ENCODE data around the gene USP16. TPM values are rescaled to one million over a fixed set of nuclear protein-coding genes. Genes with fewer than 3 reads are reported as not detected.

USP16 gene
- total and polyA plus RNA-seq, 7 experiments from 2014 or later: 17.9 to 84.3 (median 54.3) TPM

DNA sequence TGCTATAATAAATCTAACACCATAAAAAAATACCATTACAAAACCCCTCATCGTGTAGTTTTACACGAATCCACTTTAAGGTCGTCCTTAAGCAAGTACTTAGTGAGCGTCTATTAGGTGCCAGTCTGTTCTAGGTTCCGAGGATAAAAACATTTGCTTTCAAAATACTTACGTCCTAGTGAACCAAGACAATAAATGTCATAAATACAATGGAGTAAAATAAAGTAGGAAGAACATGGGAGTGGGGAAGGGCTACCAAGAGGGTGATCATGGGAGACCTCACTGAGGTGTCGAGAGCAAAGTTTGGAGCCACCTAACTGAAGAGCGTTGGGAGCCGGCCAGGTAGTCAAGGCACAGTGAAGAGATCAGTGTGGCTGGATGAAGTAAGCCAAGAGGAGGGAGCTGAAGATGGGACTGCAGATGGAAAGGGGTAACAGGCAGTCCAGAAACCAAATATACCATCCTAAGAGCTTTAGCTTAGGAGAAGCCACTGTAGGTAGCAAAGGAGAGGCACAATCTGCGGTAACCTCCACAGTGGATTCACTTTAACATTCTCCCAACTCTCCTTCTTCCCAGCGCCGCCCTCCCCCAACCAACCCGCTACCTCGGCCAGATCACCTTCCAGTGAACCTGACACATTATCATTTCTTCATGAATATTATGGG is 32.5 kb upstream of the USP16 start:
- CTCF ChIA-PET: interaction anchor here (0.5 to 0.6 kb wide), 2 partner anchors 356 to 388 kb away, joined by 3 read pairs; no protein-coding TSS in a partner anchor
- Mint-ChIP-seq H3K27ac (peak overlapping the region; percentile 94 to 99 (median 98)), H3K4me3 (peak overlapping the region; percentile 89 to 99 (median 94)), H3K4me1 (peaks cover 27 to 64% (median 47%) of the 10 kb centered on the region in 7 donors), H3K36me3 (peaks cover 0 to 8% (median 5%) of the 10 kb centered on the region in 5 donors), H3K9me3 (no peaks in the 10 kb centered on the region), H3K27me3 (no peaks in the 10 kb centered on the region)
- peaks cover 11 to 23% of the 10 kb centered on the region in 2 donors for H3K4me1 ChIP-seq (ENCODE audit: control insufficient read depth in 2 of 2, insufficient read depth in 2 of 2, low read length in 2 of 2)
- POLR2A ChIA-PET: interaction anchor here (0.7 to 3.6 kb wide), 12 partner anchors 7 to 107 kb away, joined by 4 to 97 read pairs (median 8); partner anchors contain the start of genes CCT8, RWDD2B and USP16
- peak overlapping the region; percentile 87 for H3K27ac ChIP-seq (ENCODE audit: low read depth, low read length)
- peak overlapping the region; percentile 86 for H3K4me3 ChIP-seq (ENCODE audit: low read length)
- H3K27me3 ChIP-seq (ENCODE audit: control insufficient read depth in 2 of 2, insufficient read depth in 2 of 2, low read length in 2 of 2): no peaks in the 10 kb centered on the region
- no peaks in the 10 kb centered on the region for H3K9me3 ChIP-seq (ENCODE audit: control insufficient read depth in 2 of 3, low read length in 3 of 3)
- peaks cover 0 to 6% (median 0%) of the 10 kb centered on the region in 3 experiments for H3K36me3 ChIP-seq (ENCODE audit: control insufficient read depth in 2 of 3, insufficient read depth in 3 of 3, low read length in 3 of 3)
- intact Hi-C loops (cut with micrococcal nuclease): loop anchor here (1.0 to 10.0 kb wide), 8 partner anchors 27 to 383 kb away; partner anchors contain the start of genes BACH1 (in 2 of the 2), CCT8 (in 2 of the 2), RWDD2B (in 1 of the 2) and USP16 (in 1 of the 2)
- DNase-seq (no peak), ATAC-seq (no peak)

GRCh38 chr21:28992526-28993292 is 31.8 kb upstream of the USP16 start, which contains the start of gene LTN1:
Gene LTN1 (minus strand): TSS chr21:28992877. CDS start chr21:28992805, 72 bp downstream.
- peaks cover 0 to 9% (median 5%) of the 10 kb centered on the region in 5 donors for H3K36me3 Mint-ChIP-seq
- H3K27ac ChIP-seq (ENCODE audit: low read depth, low read length): peak within 1 kb of the TSS; percentile 87
- ChIA-PET POLR2A (interaction anchor here (0.5 to 3.6 kb wide), 18 partner anchors 8 to 457 kb away, joined by 3 to 97 read pairs (median 6); partner anchors contain the start of genes CCT8, RWDD2B and USP16), CTCF (no interaction called here)
- H3K27ac Mint-ChIP-seq: peak within 1 kb of the TSS; percentile 94 to 99 (median 98)
- H3K27me3 Mint-ChIP-seq: no peaks in the 10 kb centered on the region
- ATAC-seq (peak; percentile 98), DNase-seq (peak; percentile 91 to 99 (median 98))
- no peaks in the 10 kb centered on the region for H3K9me3 Mint-ChIP-seq
- H3K9me3 ChIP-seq (ENCODE audit: control insufficient read depth in 2 of 3, low read length in 3 of 3): no peaks in the 10 kb centered on the region
- no peaks in the 10 kb centered on the region for H3K27me3 ChIP-seq (ENCODE audit: control insufficient read depth in 2 of 2, insufficient read depth in 2 of 2, low read length in 2 of 2)
- peaks cover 0 to 6% (median 0%) of the 10 kb centered on the region in 3 experiments for H3K36me3 ChIP-seq (ENCODE audit: control insufficient read depth in 2 of 3, insufficient read depth in 3 of 3, low read length in 3 of 3)
- intact Hi-C loops (cut with micrococcal nuclease): loop anchor here (1.0 to 10.0 kb wide), 9 partner anchors 10 to 382 kb away; partner anchors contain the start of genes BACH1 (in 2 of the 2), CCT8 (in 2 of the 2), USP16 (in 2 of the 2) and RWDD2B (in 1 of the 2)
- H3K4me3 Mint-ChIP-seq: peak within 1 kb of the TSS; percentile 89 to 99 (median 94)
- H3K4me1 Mint-ChIP-seq: peaks cover 26 to 58% (median 42%) of the 10 kb centered on the region in 7 donors
- H3K4me1 ChIP-seq (ENCODE audit: control insufficient read depth in 2 of 2, insufficient read depth in 2 of 2, low read length in 2 of 2): peaks cover 11 to 23% of the 10 kb centered on the region in 2 donors
- peak within 1 kb of the TSS; percentile 86 for H3K4me3 ChIP-seq (ENCODE audit: low read length)

GRCh38 chr21:28993293-28993629 is 31.2 kb upstream of the USP16 start:
- Mint-ChIP-seq H3K27ac (peak overlapping the region; percentile 94 to 99 (median 98)), H3K9me3 (no peaks in the 10 kb centered on the region), H3K36me3 (peaks cover 0 to 10% (median 4%) of the 10 kb centered on the region in 5 donors), H3K4me3 (peak overlapping the region; percentile 89 to 99 (median 94)), H3K27me3 (no peaks in the 10 kb centered on the region), H3K4me1 (peaks cover 26 to 52% (median 38%) of the 10 kb centered on the region in 7 donors)
- H3K4me1 ChIP-seq (ENCODE audit: control insufficient read depth in 2 of 2, insufficient read depth in 2 of 2, low read length in 2 of 2): peaks cover 11 to 23% of the 10 kb centered on the region in 2 donors
- H3K27me3 ChIP-seq (ENCODE audit: control insufficient read depth in 2 of 2, insufficient read depth in 2 of 2, low read length in 2 of 2): no peaks in the 10 kb centered on the region
- intact Hi-C loops (cut with micrococcal nuclease): loop anchor here (1.0 to 10.0 kb wide), 6 partner anchors 9 to 382 kb away; partner anchors contain the start of genes BACH1 (in 2 of the 2) and USP16 (in 1 of the 2)
- H3K27ac ChIP-seq (ENCODE audit: low read depth, low read length): peak overlapping the region; percentile 87
- POLR2A ChIA-PET: interaction anchor here (0.5 to 3.6 kb wide), 15 partner anchors 9 to 456 kb away, joined by 3 to 97 read pairs (median 7); partner anchors contain the start of genes CCT8, RWDD2B and USP16
- H3K9me3 ChIP-seq (ENCODE audit: control insufficient read depth in 2 of 3, low read length in 3 of 3): no peaks in the 10 kb centered on the region
- H3K36me3 ChIP-seq (ENCODE audit: control insufficient read depth in 2 of 3, insufficient read depth in 3 of 3, low read length in 3 of 3): peaks cover 0 to 6% (median 0%) of the 10 kb centered on the region in 3 experiments
- ATAC-seq (no peak), DNase-seq (no peak)
- CTCF ChIA-PET: no interaction called here
- H3K4me3 ChIP-seq (ENCODE audit: low read length): peak overlapping the region; percentile 86

DNA sequence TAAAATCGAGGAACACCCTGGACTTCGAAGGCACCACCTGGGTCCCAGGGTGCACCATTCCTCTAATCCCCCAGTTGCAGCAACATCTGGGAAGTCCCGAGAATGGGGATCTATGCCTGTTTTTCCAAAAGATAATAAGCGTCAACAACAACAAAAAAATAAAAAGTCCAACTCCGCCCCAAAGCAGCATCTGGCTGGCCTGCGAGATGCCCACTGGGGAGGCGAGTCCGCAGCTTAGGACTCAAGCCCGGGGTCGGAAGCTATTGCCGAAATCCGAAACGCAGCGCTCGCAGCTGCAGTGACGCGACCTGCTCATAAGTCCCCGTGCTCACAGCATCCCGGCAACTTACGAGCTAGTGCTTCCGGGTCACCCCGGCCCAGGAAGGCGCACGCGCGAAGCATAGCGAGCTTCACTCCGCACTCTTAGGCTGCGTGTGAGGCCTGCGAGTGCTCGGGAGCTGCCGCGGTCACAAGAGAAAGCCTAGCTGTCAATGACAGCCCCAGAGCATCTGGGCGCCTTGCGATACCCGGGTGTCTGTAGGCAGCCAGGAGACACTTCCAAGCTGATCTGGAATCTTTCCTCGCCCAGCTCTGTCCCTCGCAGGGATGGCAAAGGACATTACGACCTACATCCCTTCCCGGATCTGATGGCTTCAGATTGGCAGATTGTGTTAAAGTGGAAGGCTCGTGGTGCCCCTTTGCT is 21.9 kb upstream of the USP16 start:
- peak overlapping the region; percentile 97 to 99 (median 99) for H3K27ac Mint-ChIP-seq
- DNase-seq: peak; percentile 90 to 96 (median 94)
- ChIA-PET CTCF (interaction anchor here (0.5 to 1.3 kb wide), 3 partner anchors 19 to 59 kb away, joined by 3 to 4 read pairs (median 3); no protein-coding TSS in a partner anchor), POLR2A (interaction anchor here (0.8 to 12.3 kb wide), 18 partner anchors 9 to 447 kb away, joined by 3 to 408 read pairs (median 4); partner anchors contain the start of genes CCT8, LTN1, RWDD2B and USP16)
- H3K27me3 Mint-ChIP-seq: no peaks in the 10 kb centered on the region
- peaks cover 0 to 22% (median 10%) of the 10 kb centered on the region in 7 donors for H3K4me1 Mint-ChIP-seq
- H3K9me3 Mint-ChIP-seq: no peaks in the 10 kb centered on the region
- Histone ChIP-seq H3K4me3 (ENCODE audit: low read length) (peak overlapping the region; percentile 86), H3K9me3 (ENCODE audit: control insufficient read depth in 2 of 3, low read length in 3 of 3) (no peaks in the 10 kb centered on the region), H3K36me3 (ENCODE audit: control insufficient read depth in 2 of 3, insufficient read depth in 3 of 3, low read length in 3 of 3) (peaks cover 0 to 10% (median 0%) of the 10 kb centered on the region in 3 experiments), H3K4me1 (ENCODE audit: control insufficient read depth in 2 of 2, insufficient read depth in 2 of 2, low read length in 2 of 2) (peaks cover 0 to 3% of the 10 kb centered on the region in 2 donors), H3K27me3 (ENCODE audit: control insufficient read depth in 2 of 2, insufficient read depth in 2 of 2, low read length in 2 of 2) (no peaks in the 10 kb centered on the region), H3K27ac (ENCODE audit: low read depth, low read length) (peak overlapping the region; percentile 92)
- H3K4me3 Mint-ChIP-seq: peak overlapping the region; percentile 85 to 95 (median 93)
- intact Hi-C loops (cut with micrococcal nuclease): loop anchor here (1.0 to 10.0 kb wide), 7 partner anchors 9 to 442 kb away; partner anchors contain the start of genes CCT8 (in 2 of the 2), RWDD2B (in 2 of the 2) and USP16 (in 2 of the 2)
- H3K36me3 Mint-ChIP-seq: peaks cover 0 to 14% (median 0%) of the 10 kb centered on the region in 5 donors
- peak; percentile 100 for ATAC-seq

- no peaks in the 10 kb centered on the region for H3K27me3 ChIP-seq (ENCODE audit: control insufficient read depth in 2 of 2, insufficient read depth in 2 of 2, low read length in 2 of 2)
- peaks cover 0 to 3% of the 10 kb centered on the region in 2 donors for H3K4me1 ChIP-seq (ENCODE audit: control insufficient read depth in 2 of 2, insufficient read depth in 2 of 2, low read length in 2 of 2)
- intact Hi-C loops (cut with micrococcal nuclease): loop anchor here in 1 of 2 donors (10.0 kb wide), 1 partner anchor 439 kb away; no protein-coding TSS in a partner anchor
- H3K36me3 ChIP-seq (ENCODE audit: control insufficient read depth in 2 of 3, insufficient read depth in 3 of 3, low read length in 3 of 3): peaks cover 0 to 15% (median 0%) of the 10 kb centered on the region in 3 experiments
- no peak for DNase-seq
- no peaks in the 10 kb centered on the region for H3K27me3 Mint-ChIP-seq
- ChIA-PET POLR2A (interaction anchor here (1.6 to 12.3 kb wide), 2 partner anchors 13 to 18 kb away, joined by 4 to 408 read pairs; partner anchors contain the start of genes LTN1, RWDD2B and USP16), CTCF (interaction anchor here (1.0 kb wide), 1 partner anchor 13 kb away, joined by 3 read pairs; the partner anchor contains the start of gene RWDD2B)
- peak overlapping the region in 1 of 9 donors; percentile 46 for H3K27ac Mint-ChIP-seq
- no peaks in the 10 kb centered on the region for H3K9me3 Mint-ChIP-seq
- H3K9me3 ChIP-seq (ENCODE audit: control insufficient read depth in 2 of 3, low read length in 3 of 3): no peaks in the 10 kb centered on the region
- no peak overlapping the region for H3K4me3 Mint-ChIP-seq
- H3K27ac ChIP-seq (ENCODE audit: low read depth, low read length): no peak overlapping the region
- ATAC-seq: no peak
- H3K4me3 ChIP-seq (ENCODE audit: low read length): no peak overlapping the region
- H3K36me3 Mint-ChIP-seq: peaks cover 0 to 21% (median 0%) of the 10 kb centered on the region in 5 donors
- H3K4me1 Mint-ChIP-seq: peaks cover 0 to 22% (median 10%) of the 10 kb centered on the region in 7 donors
These were observed 18.8 kb upstream of the USP16 start for GRCh38 chr21:29005696-29006095.
